HG03432 (cell line): Measurements from ENCODE around the gene BOD1.

Source experiments
- ATAC-seq: cut with Tn5 transposase; IDR thresholded peaks from one replicate; pipeline ENCODE4 v1.9.1; 2021; ENCODE audit warnings: mild to moderate bottlenecking, moderate library complexity; ENCODE audit not compliant: unreplicated experiment

The BOD1 gene

GRCh38 chr5:173578947-173579615, 37.4 kb downstream of the BOD1 start:
- ATAC-seq, result no peak

DNA sequence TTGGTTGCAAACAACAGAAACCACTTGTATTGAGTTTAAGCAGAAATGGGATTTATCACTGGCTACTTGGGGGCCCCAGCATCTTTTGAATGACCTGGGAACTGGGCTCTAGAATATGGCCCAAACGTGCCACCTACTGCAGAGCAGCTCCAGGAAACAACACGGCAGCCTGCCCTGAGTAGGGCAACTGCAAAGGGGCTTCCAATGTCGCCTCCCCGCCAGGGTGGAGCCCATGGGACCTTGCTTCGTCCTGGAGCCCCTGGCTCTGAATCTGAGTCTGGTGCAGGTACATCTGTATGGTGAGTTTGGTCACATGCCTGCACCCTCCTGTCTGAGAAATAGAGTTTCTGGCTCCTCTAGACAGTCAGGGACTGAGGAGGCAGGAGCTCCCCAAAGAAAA, 38.6 kb downstream of the BOD1 start:
- no peak for ATAC-seq

GRCh38 chr5:173577166-173577565, 39.3 kb downstream of the BOD1 start:
- no peak for ATAC-seq

DNA sequence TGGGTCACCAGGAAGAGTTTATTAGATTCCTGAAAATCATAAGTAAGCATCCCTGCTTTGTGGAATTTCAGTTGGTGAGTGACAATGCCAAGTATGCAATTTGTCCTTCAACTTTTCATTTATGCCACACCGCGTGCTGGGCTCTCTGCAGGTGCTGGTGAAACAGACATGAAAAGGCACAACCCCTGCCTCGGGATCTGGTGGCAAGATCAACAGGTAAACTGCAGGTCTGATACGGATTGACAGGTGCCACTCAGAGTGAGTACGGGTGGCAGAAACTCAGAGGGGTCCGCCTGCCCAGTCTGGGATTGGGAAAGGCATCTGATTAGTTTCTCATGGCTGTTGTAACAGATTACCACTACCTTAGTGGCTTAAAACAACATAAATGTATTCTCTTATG, 40.5 kb downstream of the BOD1 start:
- ATAC-seq, result no peak

DNA sequence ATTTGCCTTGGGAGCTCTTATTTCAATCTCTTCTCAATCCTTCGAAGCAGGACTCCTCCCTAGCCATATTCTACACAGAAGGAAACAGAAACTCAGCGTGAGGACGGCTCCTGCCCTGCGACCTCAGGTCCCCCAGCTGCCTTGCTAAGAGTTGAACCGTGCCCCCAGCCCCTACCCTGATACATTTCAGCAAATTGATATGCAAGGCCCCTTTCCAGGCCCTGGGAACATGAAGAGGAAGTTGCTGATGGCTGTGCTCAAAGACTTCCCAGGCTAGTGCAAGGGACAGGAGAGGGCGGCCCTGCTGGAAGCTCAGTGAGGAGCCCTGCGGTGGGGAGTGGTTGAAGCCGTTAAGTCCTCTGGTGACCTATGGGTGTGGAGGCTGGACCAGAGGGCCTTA, 41.5 kb downstream of the BOD1 start:
- ATAC-seq, result no peak

- peak; percentile 80 for ATAC-seq
These were observed 43.1 kb downstream of the BOD1 start for GRCh38 chr5:173573126-173573960.

DNA sequence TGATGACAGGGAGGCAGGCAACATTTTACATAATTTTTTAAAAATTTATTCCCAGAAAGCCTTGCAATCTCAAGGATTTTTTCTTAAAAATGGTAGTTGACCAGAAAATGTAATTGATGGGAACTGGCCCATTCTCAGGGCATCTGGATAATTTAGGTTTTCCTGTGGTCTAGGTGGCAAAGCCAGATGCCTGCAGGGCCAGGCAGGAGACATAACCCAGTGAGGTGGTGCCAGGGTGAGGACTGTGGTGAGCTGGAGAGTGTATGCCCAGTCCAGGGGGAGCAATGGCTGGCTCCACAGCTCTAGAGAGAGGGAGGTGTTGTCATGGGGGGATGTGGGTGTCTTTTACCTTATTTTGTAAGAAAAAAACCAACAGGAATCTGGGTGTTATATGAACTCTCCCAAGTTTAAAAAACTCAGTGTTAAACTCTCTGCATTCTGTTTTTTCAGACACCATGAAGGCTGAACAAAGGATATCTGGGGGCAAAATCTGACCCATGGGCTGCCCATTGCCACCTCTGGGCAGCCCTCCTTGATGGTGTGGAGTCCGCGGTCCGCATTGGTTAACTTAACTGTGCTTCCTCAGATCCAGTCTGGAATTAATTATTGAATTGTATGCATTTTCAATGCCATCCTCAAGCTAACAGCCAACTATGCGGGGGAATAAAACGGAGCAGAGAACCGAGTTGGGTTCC, 43.9 kb downstream of the BOD1 start:
- ATAC-seq, result no peak

- no peak for ATAC-seq
These were observed 45.9 kb downstream of the BOD1 start for GRCh38 chr5:173570321-173571090.

DNA sequence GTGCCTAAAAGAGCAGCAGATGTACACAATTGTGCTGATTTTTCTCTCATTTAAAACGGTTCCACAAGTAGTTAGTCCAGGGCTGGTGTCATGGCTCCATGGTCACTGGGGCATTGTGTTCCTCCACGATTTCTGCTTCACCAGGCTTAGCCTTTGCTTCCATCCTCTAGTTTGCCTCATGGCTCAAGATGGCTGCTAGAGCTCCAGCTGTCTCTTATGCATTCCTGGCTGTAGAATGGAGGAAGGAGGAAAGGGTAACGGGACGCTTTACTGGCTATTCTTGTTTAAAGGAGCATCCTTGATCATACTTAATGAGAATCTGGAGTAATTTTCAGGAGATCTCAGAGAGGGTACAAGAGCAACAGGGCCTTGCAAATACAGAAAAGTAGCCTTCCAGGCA, 47.7 kb downstream of the BOD1 start:
- no peak for ATAC-seq

GRCh38 chr5:173568128-173568527, 48.3 kb downstream of the BOD1 start:
- ATAC-seq, result no peak

- ATAC-seq, result no peak
These were observed 48.9 kb downstream of the BOD1 start for GRCh38 chr5:173567548-173567947.

DNA sequence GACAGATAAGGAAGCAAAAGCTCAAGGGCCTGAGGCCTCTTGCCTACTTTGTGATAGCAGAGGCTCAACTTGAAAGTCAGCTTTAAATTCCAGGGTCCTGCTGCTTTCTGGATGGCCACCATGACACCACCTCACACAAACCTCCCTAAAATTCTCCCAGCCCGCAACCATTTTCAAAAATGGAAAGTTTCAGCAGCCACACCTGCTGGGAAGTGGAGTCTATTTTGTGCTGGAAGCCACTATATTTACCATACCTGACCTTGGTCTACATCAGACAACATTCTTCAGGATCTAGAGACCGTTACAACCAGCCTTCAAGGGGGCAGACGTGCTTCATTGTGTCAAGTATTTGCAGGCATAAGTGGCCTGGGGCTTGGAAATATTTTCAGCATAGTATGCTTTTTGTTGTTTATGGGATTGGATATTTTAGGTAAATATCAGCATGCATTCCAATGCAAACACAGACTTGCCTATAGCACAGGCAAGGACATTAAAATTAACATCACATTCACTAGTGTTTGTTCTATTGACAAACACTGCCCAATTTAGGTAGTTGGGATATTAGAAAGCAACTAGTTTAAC, 50.9 kb downstream of the BOD1 start:
- no peak for ATAC-seq

DNA sequence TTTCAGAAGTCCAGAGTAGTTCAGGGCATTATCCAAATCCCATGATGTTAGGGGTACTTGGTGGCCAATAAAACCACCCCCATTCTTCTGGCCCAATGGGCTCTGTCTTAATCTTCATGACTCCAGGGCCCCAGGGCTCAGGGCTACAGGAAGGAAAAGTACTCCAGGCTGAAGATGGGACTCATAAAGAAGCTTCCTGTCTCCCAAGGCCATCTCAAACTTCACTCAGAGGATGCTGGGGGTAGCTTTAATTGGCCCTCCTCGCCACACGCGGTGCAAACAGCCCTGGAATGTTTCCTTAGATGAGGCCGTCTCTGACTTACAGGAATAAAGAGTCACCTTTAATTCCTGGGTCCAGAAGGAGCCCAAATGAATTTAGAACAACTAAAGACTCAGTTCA, 52.3 kb downstream of the BOD1 start:
- ATAC-seq, result no peak

GRCh38 chr5:173563246-173563645, 53.2 kb downstream of the BOD1 start:
- no peak for ATAC-seq

- ATAC-seq, result no peak
These were observed 54.0 kb downstream of the BOD1 start for GRCh38 chr5:173562451-173562850.
